Karpas-422 (cell line): ENCODE results near the gene PCLAF. TPM values are rescaled to one million over a fixed set of nuclear protein-coding genes. Genes with fewer than 3 reads are reported as not detected.
A peak's percentile ranks its signal among the peaks of the same experiment; 100 is the strongest.

ENCODE experiments used
- DNase-seq: peaks from one replicate; pipeline ENCODE4 v3.0.0-alpha.2; 2015
- H2AFZ ChIP-seq: fragments of 200-600 bp; sonication (generic); 2 replicates; pipeline ENCODE4 v1.6.1; 2014; ENCODE audit warnings: antibody characterized with exemption, low read length, mixed read lengths
- H3K27ac ChIP-seq: fragments of 200-600 bp; sonication (generic); 2 replicates; pipeline ENCODE4 v1.5.1; 2014; ENCODE audit warnings: mild to moderate bottlenecking, low read length, moderate library complexity
- H3K27me3 ChIP-seq: fragments of 200-600 bp; sonication (generic); 2 replicates; pipeline ENCODE4 v1.6.1; 2014; ENCODE audit warnings: low read length, mixed read lengths
- H3K36me3 ChIP-seq: fragments of 200-600 bp; sonication (generic); 2 replicates; pipeline ENCODE4 v1.6.1; 2014; ENCODE audit warnings: low read length, mixed read lengths; ENCODE audit not compliant: insufficient read depth
- H3K4me1 ChIP-seq: fragments of 200-600 bp; sonication (generic); 2 replicates; pipeline ENCODE4 v1.6.1; 2014; ENCODE audit warnings: mild to moderate bottlenecking, low read length, mixed read lengths
- H3K4me2 ChIP-seq: fragments of 200-600 bp; sonication (generic); 2 replicates; pipeline ENCODE4 v1.6.1; 2014; ENCODE audit warnings: low read length, low read depth, mild to moderate bottlenecking; ENCODE audit not compliant: poor library complexity, severe bottlenecking
- H3K4me3 ChIP-seq: fragments of 200-600 bp; sonication (generic); 2 replicates; pipeline ENCODE4 v1.5.1; 2014; ENCODE audit warnings: mild to moderate bottlenecking, antibody characterized with exemption, low read length, mixed read lengths
- H3K79me2 ChIP-seq: fragments of 200-600 bp; sonication (generic); 2 replicates; pipeline ENCODE4 v1.6.1; 2014; ENCODE audit warnings: mild to moderate bottlenecking, low read length, mixed read lengths
- H3K9ac ChIP-seq: fragments of 200-600 bp; sonication (generic); 2 replicates; pipeline ENCODE4 v1.6.0; 2014; ENCODE audit warnings: low read length
- H3K9me2 ChIP-seq: fragments of 200-600 bp; sonication (generic), shearing (Covaris generic); replicated peaks from 2 replicates; pipeline ENCODE4 v1.6.0; 2014; ENCODE audit warnings: mild to moderate bottlenecking, low read length, moderate library complexity; ENCODE audit not compliant: insufficient read depth
- H3K9me3 ChIP-seq: fragments of 300-700, 200-600 bp; sonication (generic); 2 replicates; pipeline ENCODE4 v1.6.1; 2014; ENCODE audit warnings: low read length, mixed read lengths
- H4K20me1 ChIP-seq: fragments of 200-600 bp; sonication (generic); 2 replicates; pipeline ENCODE4 v1.6.1; 2014; ENCODE audit warnings: mild to moderate bottlenecking, antibody characterized with exemption, low read length, low read depth; ENCODE audit not compliant: insufficient read depth
- total RNA-seq: library from RNA; depleted of rRNA; stranded (reverse); fragments of >200 nt; shearing (Covaris generic); gene quantifications from 2 replicates; pipeline ENCODE4 v1.2.3, GENCODE V29; 2014; ENCODE audit warnings: low replicate concordance; rRNA removed

PCLAF gene, protein sequence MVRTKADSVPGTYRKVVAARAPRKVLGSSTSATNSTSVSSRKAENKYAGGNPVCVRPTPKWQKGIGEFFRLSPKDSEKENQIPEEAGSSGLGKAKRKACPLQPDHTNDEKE
- total RNA-seq: 24.7 and 223 TPM in 2 replicates

DNA sequence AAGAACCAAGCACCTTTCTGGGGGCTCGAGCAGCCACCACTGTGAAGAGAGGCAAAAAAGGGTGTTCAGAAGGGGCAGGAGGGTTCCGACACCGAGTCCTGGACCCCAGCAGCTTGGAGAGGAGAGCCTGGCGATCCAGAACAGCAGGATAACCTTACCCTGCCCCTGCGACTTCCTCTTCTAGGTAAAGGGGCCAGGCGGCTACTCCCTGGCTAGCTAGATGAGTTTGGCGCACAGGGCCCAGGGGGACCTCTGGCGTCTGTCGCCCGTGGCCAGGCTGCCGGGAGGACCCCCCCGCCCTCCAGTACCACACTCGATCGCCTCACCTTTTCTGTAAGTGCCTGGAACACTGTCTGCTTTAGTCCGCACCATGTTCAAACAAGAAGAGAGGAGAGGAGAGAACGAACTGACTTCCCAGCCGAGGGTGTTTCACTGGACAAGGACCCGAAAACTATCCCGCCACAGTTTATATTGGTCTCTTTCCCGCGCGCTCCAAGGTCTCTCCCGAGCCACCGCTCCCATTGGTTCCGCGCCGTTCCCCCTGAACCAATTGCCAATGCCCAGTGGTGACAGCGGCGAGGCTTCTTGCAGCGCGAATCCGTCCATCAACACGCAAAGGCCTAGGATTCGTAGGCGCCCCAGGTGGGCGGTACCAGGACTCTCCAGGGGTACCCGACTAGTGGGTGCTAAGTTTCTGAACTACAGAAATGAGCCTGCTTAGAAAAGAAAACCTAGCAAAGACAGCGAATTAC, at the start of gene PCLAF:
TSS of gene PCLAF (minus strand) at position 442 of the 752 bp plus-strand sequence. CDS start at position 372, 70 bp downstream.
- H3K79me2 ChIP-seq: peaks cover 39% of the 10 kb centered on the region
- peak within 1 kb of the TSS; percentile 69 for H3K27ac ChIP-seq
- peak; percentile 98 for DNase-seq
- no peaks in the 10 kb centered on the region for H3K27me3 ChIP-seq
- peaks cover 27% of the 10 kb centered on the region for H3K4me1 ChIP-seq
- H3K9me3 ChIP-seq: no peaks in the 10 kb centered on the region
- H2AFZ ChIP-seq: peak within 1 kb of the TSS; percentile 83
- H3K4me3 ChIP-seq: peak within 1 kb of the TSS; percentile 96
- H4K20me1 ChIP-seq: no peaks in the 10 kb centered on the region
- peak within 1 kb of the TSS; percentile 80 for H3K4me2 ChIP-seq
- H3K9ac ChIP-seq: peak within 1 kb of the TSS; percentile 82
- peaks cover 13% of the 10 kb centered on the region; the same call in 1 of the 2 replicates for H3K36me3 ChIP-seq
- H3K9me2 ChIP-seq: no peaks in the 10 kb centered on the region

DNA sequence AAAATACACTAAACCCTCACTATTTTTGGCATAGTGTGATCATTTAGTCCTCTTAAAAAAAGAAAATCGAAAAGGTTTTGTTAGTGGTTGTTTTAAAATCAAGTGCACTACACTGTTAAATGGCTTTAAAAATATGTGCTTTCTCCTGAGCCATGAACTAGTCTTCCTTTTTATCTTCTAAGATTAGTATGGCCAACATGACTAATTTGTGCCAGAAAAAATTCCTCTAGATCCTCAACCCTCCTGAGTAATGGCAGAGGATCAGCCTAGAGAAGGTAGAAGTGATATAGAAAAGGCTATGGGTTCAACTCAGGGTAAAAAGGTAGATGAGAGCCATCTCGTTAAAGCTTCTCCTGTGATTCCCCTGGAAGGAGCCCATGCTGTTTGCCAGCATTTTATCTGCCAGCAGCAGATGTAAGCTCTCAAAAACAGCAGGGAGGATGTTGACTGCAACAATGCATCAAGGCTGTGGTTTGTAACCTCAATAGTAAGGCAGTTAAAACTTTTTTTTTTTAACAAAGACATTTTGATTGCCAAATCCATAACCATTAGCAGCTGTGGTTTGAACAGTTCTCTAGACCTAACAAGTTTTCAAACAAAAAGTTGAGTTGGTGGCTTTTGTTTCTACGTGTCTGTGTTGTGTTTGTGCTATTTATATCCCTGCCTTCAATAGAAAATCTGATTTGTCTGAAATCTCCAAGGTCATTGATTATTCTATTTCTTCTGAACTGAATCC, 48.9 kb upstream of the PCLAF start:
- Histone ChIP-seq H3K4me3 (no peak overlapping the region), H4K20me1 (no peaks in the 10 kb centered on the region), H3K4me2 (peak overlapping the region; percentile 6), H3K9ac (no peak overlapping the region), H3K9me2 (no peaks in the 10 kb centered on the region), H2AFZ (peak overlapping the region; percentile 37; the same call in 1 of the 2 replicates), H3K36me3 (no peaks in the 10 kb centered on the region), H3K79me2 (peaks cover 3% of the 10 kb centered on the region; the same call in 1 of the 2 replicates), H3K27ac (peak overlapping the region; percentile 38; the same call in 1 of the 2 replicates), H3K27me3 (no peaks in the 10 kb centered on the region), H3K4me1 (peaks cover 13% of the 10 kb centered on the region), H3K9me3 (no peaks in the 10 kb centered on the region)
- DNase-seq: no peak

DNA sequence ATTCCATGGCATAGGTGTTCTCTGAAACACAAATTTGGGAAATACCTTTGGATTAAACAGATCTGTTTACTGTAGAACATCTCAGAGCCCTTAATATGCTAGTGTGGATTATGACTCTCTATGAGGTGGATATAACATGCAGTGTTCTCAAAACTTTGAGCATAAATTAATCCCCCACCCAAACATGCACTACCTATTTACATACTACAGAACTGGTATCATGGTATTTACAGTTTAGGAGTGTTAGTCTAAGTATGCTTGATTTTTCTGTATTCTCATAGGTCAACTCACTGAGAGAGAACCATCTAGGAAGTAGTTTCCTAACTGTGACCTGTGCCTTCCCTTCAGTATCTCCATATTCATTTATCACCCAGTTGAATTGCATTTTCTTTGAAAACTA, 48.2 kb upstream of the PCLAF start:
- Histone ChIP-seq H3K9ac (no peak overlapping the region), H3K4me2 (peak overlapping the region; percentile 6), H3K4me3 (no peak overlapping the region), H3K9me3 (no peaks in the 10 kb centered on the region), H3K27ac (peak overlapping the region; percentile 38), H3K27me3 (no peaks in the 10 kb centered on the region), H2AFZ (peak overlapping the region; percentile 37; the same call in 1 of the 2 replicates), H3K4me1 (peaks cover 13% of the 10 kb centered on the region), H3K36me3 (no peaks in the 10 kb centered on the region), H3K79me2 (peaks cover 3% of the 10 kb centered on the region; the same call in 1 of the 2 replicates), H3K9me2 (no peaks in the 10 kb centered on the region), H4K20me1 (no peaks in the 10 kb centered on the region)
- DNase-seq: no peak

DNA sequence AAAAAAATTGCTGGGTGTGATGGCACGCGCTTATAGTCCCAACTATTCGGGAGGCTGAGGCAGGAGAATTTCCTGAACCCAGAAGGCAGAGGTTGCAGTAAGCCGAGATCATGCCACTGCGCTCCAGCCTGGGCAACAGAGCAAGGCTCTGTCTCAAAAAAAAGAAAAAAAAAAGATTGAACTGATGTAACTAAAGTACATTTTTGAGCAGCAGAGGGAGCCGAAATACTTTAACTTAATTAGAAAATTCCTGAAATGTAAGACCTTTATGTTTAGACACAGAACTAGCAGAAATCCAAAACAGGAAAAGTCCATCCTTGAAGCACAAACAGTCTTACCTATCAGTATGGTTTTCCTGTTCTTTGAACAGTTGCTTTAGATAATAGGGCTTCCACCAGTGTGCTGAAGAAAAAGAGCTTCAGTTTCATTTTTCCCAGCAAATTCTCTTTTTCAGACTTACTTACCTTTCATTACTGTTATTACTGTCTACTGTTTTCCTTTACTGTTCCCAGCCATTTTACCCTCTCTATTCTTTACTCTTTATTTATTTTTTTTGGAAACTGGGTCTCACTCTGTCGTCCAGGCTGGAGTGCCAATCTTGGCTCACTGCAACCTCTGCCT, 45.7 kb upstream of the PCLAF start:
- Histone ChIP-seq H3K9me2 (no peaks in the 10 kb centered on the region), H3K4me1 (peaks cover 13% of the 10 kb centered on the region), H3K27ac (no peak overlapping the region), H3K4me3 (no peak overlapping the region), H3K9me3 (no peaks in the 10 kb centered on the region), H3K27me3 (no peaks in the 10 kb centered on the region), H3K9ac (no peak overlapping the region), H4K20me1 (no peaks in the 10 kb centered on the region), H3K36me3 (no peaks in the 10 kb centered on the region), H2AFZ (no peak overlapping the region), H3K79me2 (peaks cover 3% of the 10 kb centered on the region; the same call in 1 of the 2 replicates), H3K4me2 (no peak overlapping the region)
- DNase-seq: no peak

DNA sequence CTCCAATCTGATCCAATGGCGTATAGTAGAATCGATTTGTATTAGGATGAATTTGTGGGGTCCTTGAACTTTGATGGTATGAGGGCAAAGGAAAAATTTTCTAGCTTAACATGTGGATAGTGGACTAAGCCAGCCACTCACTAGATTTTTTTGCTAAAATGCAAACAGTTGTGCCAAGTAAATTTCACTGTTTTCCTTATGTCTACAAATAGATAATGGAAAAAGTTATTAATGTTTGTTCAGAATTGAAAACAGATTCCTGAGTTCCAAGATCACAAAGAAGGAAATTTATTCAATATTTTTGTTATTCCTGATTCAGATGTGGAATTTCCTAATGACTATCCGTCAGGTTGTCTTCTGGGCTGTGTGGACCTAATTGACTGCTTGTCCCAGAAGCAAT, 44.0 kb upstream of the PCLAF start:
- Histone ChIP-seq H3K27ac (no peak overlapping the region), H3K4me1 (peaks cover 15% of the 10 kb centered on the region), H3K4me3 (no peak overlapping the region), H3K4me2 (no peak overlapping the region), H3K9ac (no peak overlapping the region), H3K9me2 (no peaks in the 10 kb centered on the region), H3K79me2 (peaks cover 3% of the 10 kb centered on the region; the same call in 1 of the 2 replicates), H3K9me3 (no peaks in the 10 kb centered on the region), H4K20me1 (no peaks in the 10 kb centered on the region), H3K27me3 (no peaks in the 10 kb centered on the region), H2AFZ (no peak overlapping the region), H3K36me3 (no peaks in the 10 kb centered on the region)
- DNase-seq: no peak

DNA sequence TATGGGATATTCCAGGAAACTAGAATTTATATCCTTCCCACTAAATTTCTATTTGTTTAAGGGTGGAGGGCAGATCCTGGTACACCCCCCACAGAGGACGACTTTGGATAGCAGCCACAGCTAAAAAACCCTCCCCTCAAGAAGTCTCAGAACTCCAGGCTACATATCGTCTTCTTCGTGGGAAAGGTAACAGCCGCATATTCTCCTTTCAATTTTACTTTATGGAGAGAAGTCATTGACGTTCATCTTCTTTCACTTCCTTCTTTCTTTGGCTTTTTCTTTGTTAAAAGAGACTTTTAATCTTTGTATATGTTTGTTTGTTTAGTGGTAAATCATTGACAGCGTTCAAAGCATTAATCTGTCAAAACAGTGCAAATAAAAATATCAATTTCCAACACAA, 42.7 kb upstream of the PCLAF start:
- Histone ChIP-seq H2AFZ (no peak overlapping the region), H3K79me2 (no peaks in the 10 kb centered on the region), H3K36me3 (0 out of 2 replicates have a peak, but pooled peaks cover 2% of the 10 kb centered on the region), H3K27ac (no peak overlapping the region), H3K4me1 (peaks cover 4% of the 10 kb centered on the region; the same call in 1 of the 2 replicates), H3K4me2 (no peak overlapping the region), H3K9me3 (no peaks in the 10 kb centered on the region), H3K9ac (no peak overlapping the region), H3K27me3 (no peaks in the 10 kb centered on the region), H3K4me3 (no peak overlapping the region), H4K20me1 (no peaks in the 10 kb centered on the region), H3K9me2 (no peaks in the 10 kb centered on the region)
- DNase-seq: no peak

DNA sequence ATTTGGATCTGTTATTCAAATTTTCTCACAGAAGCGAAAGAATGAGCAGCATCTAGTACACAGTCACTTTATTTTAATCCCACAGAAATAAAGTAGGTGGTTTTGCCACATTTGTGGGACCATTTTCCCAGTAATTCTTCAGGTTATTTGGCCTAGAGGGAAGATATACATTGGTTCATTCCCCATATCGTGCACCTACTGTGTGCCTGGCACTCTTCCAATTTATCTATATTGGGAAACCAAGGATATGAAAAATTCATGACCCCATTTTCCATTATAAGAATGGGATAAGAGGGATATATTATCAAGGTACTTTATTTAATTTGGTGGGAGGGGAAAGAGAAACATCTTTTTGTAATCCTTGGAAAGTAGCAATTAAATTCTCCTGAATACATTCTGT, 41.5 kb upstream of the PCLAF start:
- H3K4me2 ChIP-seq: no peak overlapping the region
- H4K20me1 ChIP-seq: no peaks in the 10 kb centered on the region
- H3K4me1 ChIP-seq: peaks cover 4% of the 10 kb centered on the region; the same call in 1 of the 2 replicates
- H3K36me3 ChIP-seq: peaks cover 8% of the 10 kb centered on the region; the same call in 1 of the 2 replicates
- H3K4me3 ChIP-seq: no peak overlapping the region
- no peak for DNase-seq
- H3K9me2 ChIP-seq: no peaks in the 10 kb centered on the region
- H3K27ac ChIP-seq: no peak overlapping the region
- H3K9ac ChIP-seq: no peak overlapping the region
- no peaks in the 10 kb centered on the region for H3K9me3 ChIP-seq
- H2AFZ ChIP-seq: no peak overlapping the region
- no peaks in the 10 kb centered on the region for H3K27me3 ChIP-seq
- H3K79me2 ChIP-seq: no peaks in the 10 kb centered on the region
